Trophoblast cell (in vitro differentiated cells and primary cell): ENCODE measurements around the gene KRT74.

ENCODE experiments used
- DNase-seq, 2 donors: peaks; one replicate each; pipeline ENCODE4 v3.0.0-alpha.2; 2016
- H2AFZ ChIP-seq: 2 replicates; pipeline ENCODE4 v1.6.1; 2013; ENCODE audit warnings: low read length, moderate library complexity, mild to moderate bottlenecking; ENCODE audit not compliant: insufficient read depth, poor library complexity
- H2AK5ac ChIP-seq: 2 replicates; pipeline ENCODE4 v1.6.1; 2013; ENCODE audit warnings: mild to moderate bottlenecking, low read length
- H2BK120ac ChIP-seq: 2 replicates; pipeline ENCODE4 v1.6.1; 2013; ENCODE audit warnings: low read length, mild to moderate bottlenecking, moderate library complexity; ENCODE audit not compliant: insufficient read depth, poor library complexity
- H2BK12ac ChIP-seq: 2 replicates; pipeline ENCODE4 v1.6.1; 2013; ENCODE audit warnings: mild to moderate bottlenecking, low read length, moderate library complexity
- H2BK5ac ChIP-seq: 2 replicates; pipeline ENCODE4 v1.6.1; 2013; ENCODE audit warnings: low read length, low read depth, moderate library complexity, mild to moderate bottlenecking; ENCODE audit not compliant: poor library complexity
- H3K14ac ChIP-seq: 2 replicates; pipeline ENCODE4 v1.6.1; 2013; ENCODE audit warnings: mild to moderate bottlenecking, low read length
- H3K18ac ChIP-seq: 2 replicates; pipeline ENCODE4 v1.6.1; 2013; ENCODE audit warnings: mild to moderate bottlenecking, low read length
- H3K23ac ChIP-seq: 2 replicates; pipeline ENCODE4 v1.6.1; 2013; ENCODE audit warnings: low read length
- H3K27ac ChIP-seq: 2 replicates; pipeline ENCODE4 v1.5.1; 2013; ENCODE audit warnings: low read depth, mild to moderate bottlenecking, inconsistent platforms, low read length, moderate library complexity
- H3K27me3 ChIP-seq: 2 replicates; pipeline ENCODE4 v1.6.1; 2013; ENCODE audit warnings: inconsistent platforms, mild to moderate bottlenecking, low read length, moderate library complexity; ENCODE audit not compliant: insufficient read depth
- H3K36me3 ChIP-seq, 2 experiments: 1 replicate in 1 of 2; 2 replicates in 1 of 2; pipeline ENCODE4 v1.6.1; 2013; ENCODE audit warnings: low read length in 2 of 2, mild to moderate bottlenecking in 2 of 2, moderate library complexity in 1 of 2; ENCODE audit not compliant: insufficient read depth in 2 of 2, control insufficient read depth in 1 of 2
- H3K4ac ChIP-seq: 2 replicates; pipeline ENCODE4 v1.6.1; 2013; ENCODE audit warnings: low read depth, mild to moderate bottlenecking, low read length, moderate library complexity
- H3K4me1 ChIP-seq, 2 experiments: 1 replicate in 1 of 2; 2 replicates in 1 of 2; pipeline ENCODE4 v1.6.1; 2013; ENCODE audit warnings: low read length in 2 of 2, mild to moderate bottlenecking in 2 of 2, moderate library complexity in 1 of 2; ENCODE audit not compliant: insufficient read depth in 2 of 2, control insufficient read depth in 1 of 2
- H3K4me2 ChIP-seq: 2 replicates; pipeline ENCODE4 v1.6.1; 2013; ENCODE audit warnings: inconsistent platforms, mild to moderate bottlenecking, low read length, moderate library complexity
- H3K4me3 ChIP-seq: 2 replicates; pipeline ENCODE4 v1.5.1; 2013; ENCODE audit warnings: mild to moderate bottlenecking, low read depth, low read length, inconsistent platforms
- H3K79me1 ChIP-seq: one replicate; pipeline ENCODE4 v1.6.1; 2013; ENCODE audit warnings: low read length
- H3K79me2 ChIP-seq: 2 replicates; pipeline ENCODE4 v1.6.1; 2013; ENCODE audit warnings: low read length, mild to moderate bottlenecking; ENCODE audit not compliant: control insufficient read depth, insufficient read depth, poor library complexity
- H3K9ac ChIP-seq: 2 replicates; pipeline ENCODE4 v1.6.1; 2013; ENCODE audit warnings: mild to moderate bottlenecking, low read length
- H3K9me3 ChIP-seq: 2 replicates; pipeline ENCODE4 v1.6.1; 2013; ENCODE audit warnings: low read depth, mild to moderate bottlenecking, control low read depth, inconsistent platforms, low read length; ENCODE audit not compliant: insufficient read depth
- H4K12ac ChIP-seq: 2 replicates; pipeline ENCODE4 v1.6.1; 2013; ENCODE audit warnings: low read depth, mild to moderate bottlenecking, low read length, moderate library complexity
- H4K8ac ChIP-seq: 2 replicates; pipeline ENCODE4 v1.6.1; 2013; ENCODE audit warnings: low read depth, mild to moderate bottlenecking, low read length, moderate library complexity
- H4K91ac ChIP-seq: one replicate; pipeline ENCODE4 v1.6.1; 2013; ENCODE audit warnings: low read depth, mild to moderate bottlenecking, low read length, moderate library complexity
- WGBS: extraction: QIAGEN DNeasy Blood & Tissue Kit; methylation state at CpG from one replicate; pipeline ENCODE4 v1.1.7; 2013; ENCODE audit warnings: missing lambda C conversion rate; ENCODE audit not compliant: insufficient read length, insufficient coverage; ENCODE audit errors: extremely low coverage; 5-methylcytosine and 5-hydroxymethylcytosine counted together

Gene KRT74

DNA sequence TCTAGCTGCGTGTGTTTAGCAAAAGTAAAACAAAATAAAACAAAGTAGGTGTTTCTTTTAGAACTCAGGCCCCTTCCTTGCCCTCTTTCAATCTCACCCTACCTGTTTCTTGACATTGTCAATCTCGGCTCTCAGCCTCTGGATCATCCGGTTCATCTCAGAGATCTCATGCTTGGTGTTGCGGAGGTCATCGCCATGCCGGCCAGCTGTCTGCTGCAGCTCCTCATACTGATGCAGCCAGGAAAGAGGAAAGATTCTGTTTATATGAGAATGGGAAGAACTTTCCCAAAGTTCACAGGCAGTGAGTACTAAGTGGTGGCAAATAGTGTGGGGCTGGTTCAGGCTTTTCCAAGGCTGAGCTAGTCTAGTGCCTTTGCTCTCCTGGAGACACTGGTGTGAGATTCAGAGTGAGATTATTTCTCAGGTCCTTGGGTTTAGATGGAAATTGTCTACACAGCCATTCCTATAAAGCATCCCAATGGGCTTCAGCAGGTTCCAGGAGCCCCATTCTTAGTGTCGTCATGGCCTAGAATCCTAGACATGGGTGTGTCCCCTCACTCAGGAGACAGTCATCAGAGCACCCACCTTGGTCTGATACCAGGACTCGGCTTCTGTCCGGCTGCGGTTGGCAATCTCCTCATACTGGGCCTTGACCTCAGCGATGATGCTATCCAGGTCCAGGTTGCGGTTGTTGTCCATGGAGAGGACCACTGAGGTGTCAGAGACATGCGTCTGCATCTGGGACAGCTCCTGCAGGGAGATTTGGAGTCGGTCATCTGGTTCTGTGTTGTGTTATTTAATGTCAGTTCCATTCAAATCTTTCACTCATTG is 56.4 kb downstream of the KRT74 start:
- H3K9me3 ChIP-seq: peaks cover 2% of the 10 kb centered on the region
- no peak overlapping the region for H2BK5ac ChIP-seq
- H2AK5ac ChIP-seq: no peak overlapping the region
- WGBS: no CpG with 5 or more reads among the region's 14 CpGs
- no peaks in the 10 kb centered on the region for H3K36me3 ChIP-seq
- peak in 1 of 2 donors; percentile 25 for DNase-seq
- H3K9ac ChIP-seq: no peak overlapping the region
- no peak overlapping the region for H4K8ac ChIP-seq
- H3K4me3 ChIP-seq: no peak overlapping the region
- H3K27ac ChIP-seq: no peak overlapping the region
- no peak overlapping the region for H3K4ac ChIP-seq
- H3K79me1 ChIP-seq: no peaks in the 10 kb centered on the region
- no peak overlapping the region for H3K4me2 ChIP-seq
- H4K91ac ChIP-seq: no peak overlapping the region
- H3K18ac ChIP-seq: no peak overlapping the region
- H4K12ac ChIP-seq: no peak overlapping the region
- no peak overlapping the region for H3K14ac ChIP-seq
- no peaks in the 10 kb centered on the region for H3K27me3 ChIP-seq
- H3K4me1 ChIP-seq: peaks cover 12 to 14% of the 10 kb centered on the region in 2 experiments
- no peak overlapping the region for H2BK12ac ChIP-seq
- H2BK120ac ChIP-seq: no peak overlapping the region
- no peaks in the 10 kb centered on the region for H3K79me2 ChIP-seq
- H3K23ac ChIP-seq: no peak overlapping the region
- H2AFZ ChIP-seq: no peak overlapping the region

DNA sequence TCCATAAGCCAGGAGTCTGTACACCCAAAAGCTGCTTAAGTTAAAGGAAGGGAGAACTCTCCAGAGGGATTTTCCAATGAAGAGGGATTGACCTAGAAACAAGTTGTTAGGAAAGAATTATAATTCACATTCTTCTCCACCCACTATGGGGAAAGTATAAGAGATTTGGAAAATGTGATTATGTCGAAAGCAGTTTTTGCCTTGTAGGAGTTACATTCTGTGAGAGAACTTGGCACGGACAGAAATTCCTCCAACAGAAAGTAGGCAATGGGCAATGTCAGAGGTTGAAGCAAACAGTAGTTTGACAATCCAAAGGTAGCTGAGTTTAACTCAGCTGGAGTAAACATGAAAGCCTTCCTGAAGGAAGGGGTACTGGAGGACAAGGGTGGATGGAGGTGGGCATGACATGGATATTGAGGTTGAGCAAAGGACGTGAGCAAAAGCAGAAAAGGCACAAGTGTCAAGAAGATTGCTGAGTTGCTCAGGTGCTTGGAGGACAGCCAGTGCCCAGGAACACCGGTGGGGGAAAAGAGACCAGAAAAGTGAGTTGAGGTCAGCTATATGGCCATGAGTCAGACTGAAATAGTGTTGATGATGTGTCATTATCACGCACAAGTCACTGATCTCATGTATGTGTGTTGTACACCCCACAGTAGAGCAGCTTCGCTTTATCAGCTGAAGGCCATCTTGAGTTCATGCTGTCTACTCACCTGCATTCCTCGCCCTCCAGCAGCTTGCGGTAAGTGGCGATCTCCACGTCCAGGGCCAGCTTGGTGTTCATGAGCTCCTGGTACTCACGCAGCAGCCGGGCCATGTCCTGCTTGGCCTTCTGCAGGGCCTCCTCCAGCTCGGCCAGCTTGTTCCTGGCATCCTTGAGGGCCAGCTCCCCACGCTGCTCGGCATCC is 57.5 kb downstream of the KRT74 start:
- peak; percentile 41 to 62 for DNase-seq
- Histone ChIP-seq H4K91ac (no peak overlapping the region), H2BK12ac (no peak overlapping the region), H4K12ac (no peak overlapping the region), H3K14ac (no peak overlapping the region), H3K9ac (no peak overlapping the region), H3K36me3 (no peaks in the 10 kb centered on the region), H2BK5ac (no peak overlapping the region), H3K4ac (no peak overlapping the region), H3K79me1 (no peaks in the 10 kb centered on the region), H2AFZ (no peak overlapping the region), H3K4me3 (no peak overlapping the region), H3K23ac (no peak overlapping the region), H3K18ac (no peak overlapping the region), H3K27me3 (no peaks in the 10 kb centered on the region), H4K8ac (no peak overlapping the region), H2BK120ac (no peak overlapping the region), H3K4me2 (no peak overlapping the region), H3K27ac (no peak overlapping the region), H3K4me1 (peaks cover 2 to 3% of the 10 kb centered on the region in 2 experiments), H3K79me2 (no peaks in the 10 kb centered on the region), H3K9me3 (peaks cover 2% of the 10 kb centered on the region), H2AK5ac (no peak overlapping the region)
- no CpG with 5 or more reads among the region's 15 CpGs for WGBS
